K562 (cell line): ENCODE results near the gene LEAP2. TPM values are rescaled to one million over a fixed set of nuclear protein-coding genes. Genes with fewer than 3 reads are reported as not detected.

Experiments
- ARNT ChIP-seq, 2 experiments: fragments of 450-650 bp; IDR thresholded peaks; 2 replicates each; pipeline ENCODE4 v1.6.1; 2016; ENCODE audit warnings: mild to moderate bottlenecking in 1 of 2
- CREB1 ChIP-seq, 2 experiments: sonication (generic) in 1 of 2; formaldehyde crosslinking in 1 of 2; IDR thresholded peaks; 2 replicates each; pipeline versions ENCODE4 v1.6.1 to v1.8.0; 2012 to 2022; ENCODE audit warnings: inconsistent platforms in 1 of 2, mild to moderate bottlenecking in 1 of 2, missing genetic modification reagents in 1 of 2, moderate library complexity in 1 of 2
- DIDO1 ChIP-seq: fragments of 450-650 bp; IDR thresholded peaks from 2 replicates; pipeline ENCODE4 v1.6.1; 2016; ENCODE audit warnings: low read depth, missing biosample characterization, missing genetic modification characterization
- ESRRB ChIP-seq: fragments of 250-450 bp; sonication (Bioruptor Pico); IDR thresholded peaks from 2 replicates; pipeline ENCODE4 v1.5.0; 2020; ENCODE audit warnings: mild to moderate bottlenecking, moderate library complexity, borderline replicate concordance
- KDM1A ChIP-seq, 2 experiments: fragments of 450-650 bp; IDR thresholded peaks; 2 replicates each; pipeline ENCODE4 v1.6.1; 2016; ENCODE audit warnings: mild to moderate bottlenecking in 2 of 2
- LEF1 ChIP-seq: fragments of 450-650 bp; IDR thresholded peaks from 2 replicates; pipeline ENCODE4 v1.6.1; 2016; ENCODE audit warnings: mild to moderate bottlenecking
- SMARCC2 ChIP-seq: fragments of 450-650 bp; IDR thresholded peaks from 2 replicates; pipeline ENCODE4 v1.6.1; 2017; ENCODE audit warnings: antibody characterized with exemption, moderate library complexity, mild to moderate bottlenecking, low read depth
- YBX1 ChIP-seq: fragments of 450-650 bp; IDR thresholded peaks from 2 replicates; pipeline ENCODE4 v1.7.1; 2016; ENCODE audit warnings: mild to moderate bottlenecking
- ZFPM2 ChIP-seq: fragments of 250-450 bp; sonication (Bioruptor Pico); IDR thresholded peaks from 2 replicates; pipeline ENCODE4 v1.5.1; 2022; ENCODE audit warnings: mild to moderate bottlenecking
- ZNF695 ChIP-seq: fragments of 450-650 bp; formaldehyde crosslinking; IDR thresholded peaks from 2 replicates; pipeline ENCODE4 v1.4.0; 2020; ENCODE audit warnings: mild to moderate bottlenecking, moderate library complexity
- polyA plus RNA-seq, 8 experiments: library from polyadenylated mRNA; depleted of rRNA in 4 of 8; stranded (reverse) in 5 of 8; unstranded in 3 of 8; fragments of >200 nt; fragmentation: Nextera tagmentation in 2 of 8; fragmentation: Illumina TruSeq in 1 of 8; extraction: Ambion mirVana in 2 of 8; extraction: Trizol in 1 of 8; gene quantifications; 2 replicates each; pipeline versions ENCODE4 v1.2.1 to v1.2.3, GENCODE V29; 2011 to 2014; ENCODE audit warnings: inconsistent platforms in 1 of 8, missing spikeins in 1 of 8
- total RNA-seq, 7 experiments: library from RNA; depleted of rRNA in 6 of 7; stranded (reverse); fragments of >200 nt in 6 of 7; fragmentation: Illumina TruSeq in 2 of 7; extraction: Trizol in 2 of 7; gene quantifications; 2 replicates each; pipeline versions ENCODE4 v1.2.1 to v1.2.3, GENCODE V29; 2011 to 2021; ENCODE audit warnings: low replicate concordance in 1 of 7
- TF ChIP-seq, protein P1 (sequence below): fragments of 250-450 bp; sonication (Bioruptor Pico); IDR thresholded peaks from 2 replicates; pipeline ENCODE4 v1.4.0; 2020; ENCODE audit warnings: mild to moderate bottlenecking, moderate library complexity
- TF ChIP-seq, protein P2 (sequence below): fragments of 250-450 bp; sonication (Bioruptor Pico); IDR thresholded peaks from 2 replicates; pipeline ENCODE4 v1.8.0; 2022; ENCODE audit warnings: moderate library complexity, mild to moderate bottlenecking, inconsistent platforms
- TF ChIP-seq, protein P3 (sequence below): fragments of 450-650 bp; IDR thresholded peaks from one replicate; pipeline ENCODE4 v1.6.1; 2018; ENCODE audit warnings: mild to moderate bottlenecking, moderate library complexity; ENCODE audit not compliant: partially characterized antibody
- TF ChIP-seq, protein P4 (sequence below), 2 experiments: fragments of 450-650 bp in 1 of 2; sonication (generic) in 1 of 2; formaldehyde crosslinking in 1 of 2; IDR thresholded peaks in 1 of 2; conservative IDR thresholded peaks in 1 of 2; 2 replicates each; pipeline versions ENCODE4 v1.6.1 to v1.8.1; 2016 to 2023; ENCODE audit warnings: mild to moderate bottlenecking in 2 of 2, moderate library complexity in 2 of 2, inconsistent platforms in 1 of 2, missing genetic modification reagents in 1 of 2
- TF ChIP-seq, protein P5 (sequence below): fragments of 250-450 bp; sonication (Bioruptor Pico); IDR thresholded peaks from 2 replicates; pipeline ENCODE4 v1.4.0; 2020; ENCODE audit warnings: mild to moderate bottlenecking, moderate library complexity, borderline replicate concordance
- TF ChIP-seq, protein P6 (sequence below): sonication (generic); formaldehyde crosslinking; IDR thresholded peaks from 2 replicates; pipeline ENCODE4 v1.9.0; 2022; ENCODE audit warnings: mild to moderate bottlenecking, missing genetic modification reagents

Gene LEAP2
- total and polyA plus RNA-seq, 9 of the 15 experiments (the other 6 are each of a cell fraction or from before 2014, with no cell fraction given) = 1.1 to 5.6 (median 2.5) TPM

DNA sequence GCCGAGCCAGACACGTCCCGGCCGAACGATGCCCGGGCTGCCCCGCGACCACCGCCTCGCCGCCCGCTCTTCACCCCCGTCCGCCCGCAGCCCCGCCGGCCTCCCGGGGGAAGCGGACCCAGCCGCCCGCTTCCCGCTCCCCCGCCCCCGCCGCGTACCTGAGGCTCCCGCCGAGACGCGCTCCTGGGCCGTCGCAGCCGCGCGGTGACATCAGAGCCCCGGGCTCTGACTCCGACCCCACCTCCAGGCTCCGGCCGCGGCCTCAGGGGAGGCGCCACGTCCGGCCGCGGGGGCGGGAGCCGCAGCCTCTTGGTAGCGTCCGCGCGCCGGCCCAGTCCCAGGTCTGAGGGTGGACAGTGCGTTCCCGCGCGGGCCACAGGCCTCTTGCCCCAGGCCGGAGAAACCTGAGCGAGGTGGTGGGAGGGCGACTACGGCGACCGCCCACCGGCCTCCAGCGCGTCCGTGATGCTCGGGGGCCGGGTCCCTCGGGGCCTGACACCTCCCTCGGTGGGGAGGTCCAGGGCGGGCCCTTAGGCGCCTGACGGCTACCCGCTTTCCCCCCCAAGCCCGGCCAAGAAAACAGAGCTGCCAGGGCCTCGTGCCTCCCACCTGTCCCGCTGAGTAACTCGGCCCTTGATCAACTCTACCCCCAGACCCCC, 42.9 kb upstream of the LEAP2 start, which contains the start of gene SHROOM1 (continued):
- TF ChIP-seq, protein P1, sequence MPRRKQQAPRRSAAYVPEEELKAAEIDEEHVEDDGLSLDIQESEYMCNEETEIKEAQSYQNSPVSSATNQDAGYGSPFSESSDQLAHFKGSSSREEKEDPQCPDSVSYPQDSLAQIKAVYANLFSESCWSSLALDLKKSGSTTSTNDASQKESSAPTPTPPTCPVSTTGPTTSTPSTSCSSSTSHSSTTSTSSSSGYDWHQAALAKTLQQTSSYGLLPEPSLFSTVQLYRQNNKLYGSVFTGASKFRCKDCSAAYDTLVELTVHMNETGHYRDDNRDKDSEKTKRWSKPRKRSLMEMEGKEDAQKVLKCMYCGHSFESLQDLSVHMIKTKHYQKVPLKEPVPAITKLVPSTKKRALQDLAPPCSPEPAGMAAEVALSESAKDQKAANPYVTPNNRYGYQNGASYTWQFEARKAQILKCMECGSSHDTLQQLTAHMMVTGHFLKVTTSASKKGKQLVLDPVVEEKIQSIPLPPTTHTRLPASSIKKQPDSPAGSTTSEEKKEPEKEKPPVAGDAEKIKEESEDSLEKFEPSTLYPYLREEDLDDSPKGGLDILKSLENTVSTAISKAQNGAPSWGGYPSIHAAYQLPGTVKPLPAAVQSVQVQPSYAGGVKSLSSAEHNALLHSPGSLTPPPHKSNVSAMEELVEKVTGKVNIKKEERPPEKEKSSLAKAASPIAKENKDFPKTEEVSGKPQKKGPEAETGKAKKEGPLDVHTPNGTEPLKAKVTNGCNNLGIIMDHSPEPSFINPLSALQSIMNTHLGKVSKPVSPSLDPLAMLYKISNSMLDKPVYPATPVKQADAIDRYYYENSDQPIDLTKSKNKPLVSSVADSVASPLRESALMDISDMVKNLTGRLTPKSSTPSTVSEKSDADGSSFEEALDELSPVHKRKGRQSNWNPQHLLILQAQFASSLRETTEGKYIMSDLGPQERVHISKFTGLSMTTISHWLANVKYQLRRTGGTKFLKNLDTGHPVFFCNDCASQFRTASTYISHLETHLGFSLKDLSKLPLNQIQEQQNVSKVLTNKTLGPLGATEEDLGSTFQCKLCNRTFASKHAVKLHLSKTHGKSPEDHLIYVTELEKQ (CRISPR knock-in tag) = no peak
- TF ChIP-seq ZNF695 (CRISPR knock-in tag) = no peak
- no peak for TF ChIP-seq ZFPM2 (CRISPR knock-in tag)
- TF ChIP-seq YBX1 = no peak
- TF ChIP-seq, protein P2, sequence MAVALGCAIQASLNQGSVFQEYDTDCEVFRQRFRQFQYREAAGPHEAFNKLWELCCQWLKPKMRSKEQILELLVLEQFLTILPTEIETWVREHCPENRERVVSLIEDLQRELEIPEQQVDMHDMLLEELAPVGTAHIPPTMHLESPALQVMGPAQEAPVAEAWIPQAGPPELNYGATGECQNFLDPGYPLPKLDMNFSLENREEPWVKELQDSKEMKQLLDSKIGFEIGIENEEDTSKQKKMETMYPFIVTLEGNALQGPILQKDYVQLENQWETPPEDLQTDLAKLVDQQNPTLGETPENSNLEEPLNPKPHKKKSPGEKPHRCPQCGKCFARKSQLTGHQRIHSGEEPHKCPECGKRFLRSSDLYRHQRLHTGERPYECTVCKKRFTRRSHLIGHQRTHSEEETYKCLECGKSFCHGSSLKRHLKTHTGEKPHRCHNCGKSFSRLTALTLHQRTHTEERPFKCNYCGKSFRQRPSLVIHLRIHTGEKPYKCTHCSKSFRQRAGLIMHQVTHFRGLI (CRISPR knock-in tag) = no peak
- TF ChIP-seq DIDO1 (tag) = no peak
- TF ChIP-seq ARNT (IDR thresholded peaks at IDR 0.05) = no peak
- no peak for TF ChIP-seq KDM1A (IDR thresholded peaks at IDR 0.05)
- TF ChIP-seq, protein P3, sequence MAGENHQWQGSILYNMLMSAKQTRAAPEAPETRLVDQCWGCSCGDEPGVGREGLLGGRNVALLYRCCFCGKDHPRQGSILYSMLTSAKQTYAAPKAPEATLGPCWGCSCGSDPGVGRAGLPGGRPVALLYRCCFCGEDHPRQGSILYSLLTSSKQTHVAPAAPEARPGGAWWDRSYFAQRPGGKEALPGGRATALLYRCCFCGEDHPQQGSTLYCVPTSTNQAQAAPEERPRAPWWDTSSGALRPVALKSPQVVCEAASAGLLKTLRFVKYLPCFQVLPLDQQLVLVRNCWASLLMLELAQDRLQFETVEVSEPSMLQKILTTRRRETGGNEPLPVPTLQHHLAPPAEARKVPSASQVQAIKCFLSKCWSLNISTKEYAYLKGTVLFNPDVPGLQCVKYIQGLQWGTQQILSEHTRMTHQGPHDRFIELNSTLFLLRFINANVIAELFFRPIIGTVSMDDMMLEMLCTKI = no peak
- TF ChIP-seq ESRRB (CRISPR knock-in tag) = no peak
- TF ChIP-seq SMARCC2 = no peak
- TF ChIP-seq, protein P4, sequence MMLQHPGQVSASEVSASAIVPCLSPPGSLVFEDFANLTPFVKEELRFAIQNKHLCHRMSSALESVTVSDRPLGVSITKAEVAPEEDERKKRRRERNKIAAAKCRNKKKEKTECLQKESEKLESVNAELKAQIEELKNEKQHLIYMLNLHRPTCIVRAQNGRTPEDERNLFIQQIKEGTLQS (IDR thresholded peaks at IDR 0.05) = peak; percentile 36; the same call in 1 of the 2 replicates
- TF ChIP-seq, protein P4 (CRISPR knock-in tag; conservative IDR thresholded peaks at IDR 0.05) = no peak
- TF ChIP-seq, protein P5, sequence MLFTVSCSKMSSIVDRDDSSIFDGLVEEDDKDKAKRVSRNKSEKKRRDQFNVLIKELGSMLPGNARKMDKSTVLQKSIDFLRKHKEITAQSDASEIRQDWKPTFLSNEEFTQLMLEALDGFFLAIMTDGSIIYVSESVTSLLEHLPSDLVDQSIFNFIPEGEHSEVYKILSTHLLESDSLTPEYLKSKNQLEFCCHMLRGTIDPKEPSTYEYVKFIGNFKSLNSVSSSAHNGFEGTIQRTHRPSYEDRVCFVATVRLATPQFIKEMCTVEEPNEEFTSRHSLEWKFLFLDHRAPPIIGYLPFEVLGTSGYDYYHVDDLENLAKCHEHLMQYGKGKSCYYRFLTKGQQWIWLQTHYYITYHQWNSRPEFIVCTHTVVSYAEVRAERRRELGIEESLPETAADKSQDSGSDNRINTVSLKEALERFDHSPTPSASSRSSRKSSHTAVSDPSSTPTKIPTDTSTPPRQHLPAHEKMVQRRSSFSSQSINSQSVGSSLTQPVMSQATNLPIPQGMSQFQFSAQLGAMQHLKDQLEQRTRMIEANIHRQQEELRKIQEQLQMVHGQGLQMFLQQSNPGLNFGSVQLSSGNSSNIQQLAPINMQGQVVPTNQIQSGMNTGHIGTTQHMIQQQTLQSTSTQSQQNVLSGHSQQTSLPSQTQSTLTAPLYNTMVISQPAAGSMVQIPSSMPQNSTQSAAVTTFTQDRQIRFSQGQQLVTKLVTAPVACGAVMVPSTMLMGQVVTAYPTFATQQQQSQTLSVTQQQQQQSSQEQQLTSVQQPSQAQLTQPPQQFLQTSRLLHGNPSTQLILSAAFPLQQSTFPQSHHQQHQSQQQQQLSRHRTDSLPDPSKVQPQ (CRISPR knock-in tag) = no peak
- TF ChIP-seq, protein P6, sequence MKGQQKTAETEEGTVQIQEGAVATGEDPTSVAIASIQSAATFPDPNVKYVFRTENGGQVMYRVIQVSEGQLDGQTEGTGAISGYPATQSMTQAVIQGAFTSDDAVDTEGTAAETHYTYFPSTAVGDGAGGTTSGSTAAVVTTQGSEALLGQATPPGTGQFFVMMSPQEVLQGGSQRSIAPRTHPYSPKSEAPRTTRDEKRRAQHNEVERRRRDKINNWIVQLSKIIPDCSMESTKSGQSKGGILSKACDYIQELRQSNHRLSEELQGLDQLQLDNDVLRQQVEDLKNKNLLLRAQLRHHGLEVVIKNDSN (CRISPR knock-in tag) = no peak
- peak; percentile 60; the same call in 1 of the 2 replicates for TF ChIP-seq CREB1 (IDR thresholded peaks at IDR 0.05)
- peak; percentile 73 for TF ChIP-seq CREB1 (CRISPR knock-in tag; IDR thresholded peaks at IDR 0.05)
- TF ChIP-seq LEF1 = no peak
